Fibroblast of pulmonary artery (primary cell): Measurements from ENCODE around the gene TRIM69.
"Not testable (repeated sequence)": the region's sequence is repeated elsewhere in the genome, so short reads cannot be mapped to it uniquely, and the experiment has no call there.

Experiments
- DNase-seq: peaks from one replicate; pipeline ENCODE4 v3.0.0-alpha.2; 2010; ENCODE audit warnings: low read depth
- H3K4me3 ChIP-seq: replicated peaks from 2 replicates; pipeline ENCODE4 v1.5.1; 2011; ENCODE audit warnings: low read depth, mild to moderate bottlenecking, control low read depth, low read length, moderate library complexity
- CTCF ChIP-seq: IDR thresholded peaks from 2 replicates; pipeline ENCODE4 v1.5.1; 2011; ENCODE audit warnings: mild to moderate bottlenecking, control low read depth, low read length, inconsistent platforms; ENCODE audit errors: missing control alignments

The TRIM69 gene

GRCh38 chr15:44726568-44727484, 9.5 kb upstream of the TRIM69 start:
- DNase-seq, result peak; percentile 93
- peak; percentile 13 for TF ChIP-seq CTCF

GRCh38 chr15:44727485-44728231, 8.7 kb upstream of the TRIM69 start:
- H3K4me3 ChIP-seq, result no peak overlapping the region
- no peak for TF ChIP-seq CTCF
- DNase-seq, result no peak

More at GRCh38 chr15:44726568-44727484, 9.5 kb upstream of the TRIM69 start:
- H3K4me3 ChIP-seq, result peak overlapping the region; percentile 21

- DNase-seq, result not testable (repeated sequence)
- peak overlapping the region; percentile 92 for H3K4me3 ChIP-seq
Observed at GRCh38 chr15:44728232-44728575, 8.1 kb upstream of the TRIM69 start.

GRCh38 chr15:44728576-44729407, 7.5 kb upstream of the TRIM69 start:
- no peak for TF ChIP-seq CTCF
- H3K4me3 ChIP-seq, result peak overlapping the region; percentile 92
- DNase-seq, result peak; percentile 99

- DNase-seq, result peak; percentile 32
- TF ChIP-seq CTCF, result no peak
- H3K4me3 ChIP-seq, result peak overlapping the region; percentile 92
Observed at GRCh38 chr15:44729408-44730127, 6.8 kb upstream of the TRIM69 start.

- H3K4me3 ChIP-seq, result no peak overlapping the region
- TF ChIP-seq CTCF, result no peak
- DNase-seq, result no peak
Observed at GRCh38 chr15:44734839-44735481, 1.4 kb upstream of the TRIM69 start.
